Measurements from ENCODE around the gene ZSCAN2.
"Not testable (repeated sequence)": the region's sequence is repeated elsewhere in the genome, so short reads cannot be mapped to it uniquely, and the experiment has no call there.

Gene ZSCAN2

DNA sequence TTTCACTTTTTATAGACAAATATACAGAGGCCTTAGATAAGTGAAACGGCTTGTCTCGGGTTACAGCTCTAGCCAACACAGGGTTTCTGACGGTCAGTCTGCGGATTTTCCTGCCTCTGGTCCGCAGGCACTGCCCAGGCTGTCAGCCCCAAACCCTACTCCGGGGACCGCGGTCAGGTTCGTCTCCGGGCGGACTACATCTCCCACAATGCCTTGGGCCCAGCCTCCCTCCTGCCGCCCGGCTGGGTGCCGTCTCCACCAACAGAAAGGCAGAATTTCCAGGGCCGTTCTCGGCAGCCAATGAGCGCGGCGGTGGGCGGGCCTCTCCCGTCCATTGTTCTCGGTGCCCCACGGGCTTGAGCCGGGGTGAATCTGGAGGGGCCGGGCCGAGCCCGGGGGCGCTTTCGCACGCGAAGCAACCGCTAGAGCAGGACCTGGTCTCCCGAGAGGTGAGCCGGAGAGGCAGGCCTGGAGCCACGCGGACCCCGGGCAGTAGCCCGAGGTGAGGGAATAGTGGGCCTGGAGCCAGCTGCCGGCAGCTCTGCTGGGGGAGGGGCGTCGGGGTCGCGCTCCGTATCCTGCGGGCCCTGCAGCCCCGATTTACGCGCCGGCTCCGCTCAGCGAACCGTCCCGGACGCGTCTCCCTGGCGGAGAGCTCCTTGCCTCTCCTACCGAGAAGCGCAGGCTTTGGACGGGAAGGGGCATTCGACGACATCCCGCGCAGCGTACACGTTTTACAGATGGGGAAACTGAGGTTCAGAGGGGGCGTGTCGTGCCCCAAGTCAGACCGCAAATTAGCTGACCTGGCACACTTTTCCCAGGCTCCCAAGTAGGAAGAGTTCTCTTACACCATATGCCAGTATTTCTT, at the start of gene ZSCAN2:
TSS of gene ZSCAN2 (plus strand) at position 323 of the 868 bp plus-strand sequence. CDS start 2,919 bp downstream, outside the sequence.
- peak; percentile 80 for DNase-seq (ENCODE audit: low read depth, low spot score)

DNA sequence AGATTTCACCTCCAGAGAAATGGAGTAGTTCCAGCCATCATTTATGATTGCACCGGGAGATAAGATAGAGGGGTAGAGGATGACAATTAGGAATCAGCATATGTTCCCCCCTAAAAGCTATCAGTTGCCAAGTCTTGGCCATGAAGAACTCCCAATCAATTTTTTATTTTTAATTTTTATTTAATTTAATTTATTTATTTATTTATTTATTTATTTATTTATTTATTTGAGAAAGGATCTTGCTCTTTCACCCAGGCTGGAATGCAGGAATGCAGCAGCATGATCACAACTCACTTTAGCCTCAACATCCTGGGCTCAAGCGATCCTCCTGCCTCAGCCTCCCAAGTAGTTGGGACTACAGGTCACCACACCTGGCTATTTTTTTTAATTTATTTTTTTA, 49.2 kb upstream of the ZSCAN2 start:
- not testable (repeated sequence) for DNase-seq (ENCODE audit: low read depth, low spot score)

DNA sequence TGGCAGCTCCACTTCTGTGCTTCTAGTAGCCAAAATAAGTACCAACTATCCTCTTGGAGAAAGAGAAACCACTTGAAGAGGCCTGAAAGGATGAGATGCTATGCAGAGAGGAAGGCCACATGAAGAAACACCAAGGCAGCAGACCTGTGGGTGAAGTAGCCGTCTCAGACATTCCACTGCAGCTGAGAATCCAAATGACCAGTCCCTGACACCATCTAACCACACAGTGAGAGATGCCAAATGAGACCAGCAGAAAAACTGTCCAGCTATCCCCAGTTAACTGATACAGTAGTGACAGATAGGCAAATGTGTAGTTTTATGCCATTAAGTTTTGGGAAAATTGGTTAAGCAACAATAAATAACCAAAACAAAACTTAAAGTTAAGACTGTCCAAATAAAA, 47.9 kb upstream of the ZSCAN2 start:
- DNase-seq (ENCODE audit: low read depth, low spot score), result no peak

DNA sequence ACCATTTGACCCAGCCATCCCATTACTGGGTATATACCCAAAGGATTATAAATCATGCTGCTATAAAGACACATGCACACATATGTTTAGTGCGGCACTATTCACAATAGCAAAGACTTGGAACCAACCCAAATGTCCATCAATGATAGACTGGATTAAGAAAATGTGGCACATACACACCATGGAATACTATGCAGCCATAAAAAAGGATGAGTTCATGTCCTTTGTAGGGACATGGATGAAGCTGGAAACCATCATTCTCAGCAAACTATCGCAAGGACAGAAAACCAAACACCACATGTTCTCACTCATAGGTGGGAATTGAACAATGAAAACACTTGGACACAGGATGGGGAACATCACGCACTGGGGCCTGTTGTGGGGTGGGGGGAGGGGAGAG, 44.1 kb upstream of the ZSCAN2 start:
- DNase-seq (ENCODE audit: low read depth, low spot score), result not testable (repeated sequence)

DNA sequence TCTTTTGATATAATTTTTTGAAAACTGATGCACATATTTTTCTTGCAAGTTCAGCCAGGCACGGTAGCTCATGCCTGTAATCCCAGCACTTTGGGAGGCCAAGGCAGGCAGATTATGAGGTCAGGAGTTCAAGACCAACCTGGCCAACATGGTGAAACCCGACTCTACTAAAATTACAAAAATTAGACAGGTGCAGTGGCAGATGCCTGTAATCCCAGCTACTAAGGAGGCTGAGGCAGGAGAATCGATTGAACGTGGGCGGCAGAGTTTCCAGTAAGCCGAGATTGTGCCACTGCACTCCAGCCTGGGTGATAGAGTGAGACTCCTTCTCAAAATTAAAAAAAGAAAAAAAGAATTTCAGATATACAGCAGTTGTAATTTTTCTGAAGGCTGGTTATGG, 32.8 kb upstream of the ZSCAN2 start:
- not testable (repeated sequence) for DNase-seq (ENCODE audit: low read depth, low spot score)

DNA sequence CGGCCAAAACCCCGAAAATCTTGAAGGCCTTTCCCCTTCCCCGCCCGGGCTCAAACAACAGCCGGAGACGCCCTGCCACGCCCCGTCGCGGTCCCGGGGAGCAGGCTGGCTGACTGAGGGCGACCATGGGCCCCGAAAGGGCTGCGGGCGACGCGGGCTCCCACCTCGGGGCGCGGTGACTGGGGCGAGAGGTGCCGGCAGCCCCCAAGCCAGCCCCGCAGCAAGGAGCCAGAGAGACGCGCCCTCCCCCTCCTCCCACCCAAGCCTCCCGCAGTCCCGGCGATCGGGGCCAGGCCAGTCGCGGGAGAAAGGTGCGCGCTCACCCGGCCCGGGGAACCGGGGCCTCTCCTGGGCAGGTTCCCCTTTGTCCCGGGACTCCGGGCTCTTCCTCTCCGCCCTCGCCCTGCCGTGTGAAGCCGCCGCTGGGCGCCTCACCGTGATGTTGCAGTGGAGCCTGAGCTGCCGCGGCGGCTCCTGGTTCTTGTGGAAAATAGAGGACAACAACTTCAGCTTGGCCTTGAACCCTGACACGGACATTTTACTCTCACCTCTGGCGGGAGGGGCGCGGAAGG, 30.6 kb upstream of the ZSCAN2 start:
- DNase-seq (ENCODE audit: low read depth, low spot score), result no peak

DNA sequence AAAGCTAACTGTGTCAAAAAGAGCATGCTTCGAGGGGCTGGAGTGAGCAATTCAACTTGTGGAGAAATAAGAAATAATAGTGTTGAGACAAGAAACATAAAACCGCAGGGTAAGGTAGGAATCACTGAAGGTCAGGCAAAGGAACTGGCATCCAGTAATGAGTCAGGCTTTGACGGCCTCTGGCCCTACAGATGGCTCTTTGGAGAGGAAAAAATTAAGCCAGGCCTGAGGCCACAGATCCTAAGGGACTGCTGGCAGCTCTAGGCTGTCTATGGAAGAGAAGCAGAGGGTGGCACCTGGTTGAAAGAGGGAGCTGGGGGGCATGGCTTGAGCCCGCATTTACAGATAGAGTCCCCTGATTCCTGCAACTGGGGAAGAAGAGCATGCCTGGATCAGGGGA, 28.6 kb upstream of the ZSCAN2 start:
- DNase-seq (ENCODE audit: low read depth, low spot score), result no peak

DNA sequence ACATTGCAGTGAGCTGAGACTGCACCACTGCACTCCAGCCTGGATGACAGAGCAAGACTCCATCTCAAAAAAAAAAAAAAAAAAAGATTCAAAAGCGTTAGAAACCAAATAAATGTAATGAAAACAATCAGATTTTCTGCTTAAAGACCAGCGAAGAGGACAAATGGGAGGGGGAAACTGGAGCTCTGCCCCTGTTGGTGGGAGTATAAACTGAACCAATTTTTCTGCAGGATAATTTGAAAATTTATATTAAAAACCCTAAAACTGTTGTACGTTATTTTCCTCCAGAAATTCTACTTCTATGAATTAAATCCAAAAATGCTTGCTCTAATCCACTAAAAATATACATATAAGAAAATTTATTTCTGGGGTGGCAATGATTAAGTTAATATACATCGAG, 25.3 kb upstream of the ZSCAN2 start:
- no peak for DNase-seq (ENCODE audit: low read depth, low spot score)

DNA sequence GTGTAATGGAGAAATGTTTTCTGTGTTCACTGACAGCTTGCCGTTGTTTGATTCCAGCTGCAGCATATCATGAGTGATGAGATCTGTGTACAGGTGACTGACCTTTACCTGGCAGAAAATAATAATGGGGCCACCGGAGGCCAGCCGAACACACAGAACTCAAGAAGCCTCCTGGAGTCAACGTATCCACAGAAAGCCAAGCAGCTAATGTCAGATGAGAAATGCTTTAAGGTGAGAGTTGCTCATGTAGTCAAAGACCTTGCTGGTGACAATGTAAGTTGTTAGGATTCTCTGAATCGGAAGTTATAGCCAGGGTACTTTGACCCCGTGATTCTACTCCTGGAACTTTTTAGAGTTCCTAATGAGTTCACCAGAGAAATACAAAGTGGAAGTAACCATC, 22.9 kb upstream of the ZSCAN2 start:
- DNase-seq (ENCODE audit: low read depth, low spot score), result not testable (repeated sequence)

GRCh38 chr15:84579261-84579721, 21.5 kb upstream of the ZSCAN2 start:
- not testable (repeated sequence) for DNase-seq (ENCODE audit: low read depth, low spot score)

GRCh38 chr15:84581676-84582428, 19.0 kb upstream of the ZSCAN2 start:
- not testable (repeated sequence) for DNase-seq (ENCODE audit: low read depth, low spot score)

DNA sequence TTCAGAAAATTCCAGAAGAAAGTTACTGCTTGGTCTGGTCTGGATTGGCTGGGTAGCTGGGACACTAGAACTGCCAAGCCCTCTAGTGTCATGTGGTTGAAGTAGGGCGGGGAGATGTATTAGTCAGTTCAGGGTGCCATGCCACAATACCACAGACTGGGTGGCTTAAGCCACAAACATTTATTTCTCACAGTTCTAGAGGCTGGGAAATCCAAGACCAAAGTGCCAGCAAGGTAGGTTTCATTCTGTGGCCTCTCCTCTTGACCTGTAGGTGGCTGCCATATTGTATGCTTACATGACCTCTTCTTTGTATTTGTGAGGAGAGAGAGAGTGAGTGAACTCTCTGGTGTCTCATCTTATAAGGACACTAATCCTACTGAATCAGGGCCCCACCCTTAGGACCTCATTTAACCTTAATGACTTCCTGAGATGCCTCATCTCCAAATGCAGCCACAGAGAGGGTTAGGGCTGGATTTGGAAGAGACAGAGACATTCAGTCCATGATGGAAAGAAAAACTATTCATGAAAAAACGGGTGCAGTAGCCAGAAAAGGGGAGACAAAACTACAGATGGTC, 18.1 kb upstream of the ZSCAN2 start:
- no peak for DNase-seq (ENCODE audit: low read depth, low spot score)

DNA sequence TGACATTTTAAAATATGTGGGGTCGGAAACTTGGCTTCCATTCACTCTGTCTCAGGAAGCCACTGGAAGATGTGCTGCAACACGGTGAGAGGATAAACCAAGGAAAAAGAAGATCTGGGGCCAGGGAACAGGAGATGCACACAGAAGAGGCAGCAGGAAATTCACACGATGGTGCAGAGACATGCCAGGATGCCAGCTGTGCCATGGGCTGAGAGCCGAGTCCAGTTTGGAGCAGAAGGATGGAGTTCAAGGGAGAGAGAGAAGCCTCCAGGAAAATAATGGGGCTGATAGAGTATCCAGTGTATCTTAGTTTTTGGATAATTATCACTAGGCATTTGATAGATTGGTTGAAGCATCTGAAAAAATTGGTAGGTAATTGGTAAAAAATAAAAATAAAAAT, 16.9 kb upstream of the ZSCAN2 start:
- DNase-seq (ENCODE audit: low read depth, low spot score), result not testable (repeated sequence)

DNA sequence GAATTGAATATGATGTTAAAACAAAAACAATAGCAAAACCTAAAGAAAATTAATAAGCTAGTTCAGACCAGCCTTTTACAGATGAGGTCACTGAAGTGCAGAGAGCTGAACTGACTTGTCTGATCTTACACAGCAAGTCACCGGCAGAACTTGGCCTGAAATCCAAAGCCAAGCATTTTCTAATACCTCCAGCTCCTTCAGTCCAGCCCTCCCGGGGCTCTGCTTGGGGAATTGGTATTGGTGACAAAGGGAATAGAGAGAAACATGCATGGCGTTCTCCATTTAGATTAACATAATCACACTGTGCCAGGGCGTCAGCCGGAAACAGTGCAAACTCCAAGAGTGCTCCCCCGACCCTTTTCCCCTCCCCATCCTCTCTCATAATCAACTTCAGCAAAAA, 14.1 kb upstream of the ZSCAN2 start:
- DNase-seq (ENCODE audit: low read depth, low spot score), result no peak

GRCh38 chr15:84588053-84588874, 12.5 kb upstream of the ZSCAN2 start:
- DNase-seq (ENCODE audit: low read depth, low spot score), result no peak

DNA sequence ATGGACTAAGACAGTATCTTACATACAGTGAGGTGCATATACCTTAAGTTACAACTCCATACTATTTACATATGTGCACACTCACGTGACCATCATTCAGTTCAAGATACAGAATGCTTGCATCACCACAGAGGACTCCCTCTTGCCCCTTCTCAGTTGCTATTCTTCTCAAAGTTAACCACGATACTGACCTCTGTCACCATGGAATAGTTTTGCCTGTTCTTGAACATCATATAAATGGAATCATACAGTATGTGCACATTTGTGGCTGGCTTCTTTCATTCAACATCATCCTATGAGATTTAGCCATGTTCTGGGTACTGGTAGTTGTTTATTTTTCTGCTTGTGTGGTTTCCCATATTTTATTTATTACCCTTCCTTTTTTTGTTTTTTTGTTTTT, 10.4 kb upstream of the ZSCAN2 start:
- DNase-seq (ENCODE audit: low read depth, low spot score), result no peak

- DNase-seq (ENCODE audit: low read depth, low spot score), result no peak
Observed at GRCh38 chr15:84591815-84592214, 9.0 kb upstream of the ZSCAN2 start.

GRCh38 chr15:84594617-84595290, 6.1 kb upstream of the ZSCAN2 start:
- DNase-seq (ENCODE audit: low read depth, low spot score), result no peak

- DNase-seq (ENCODE audit: low read depth, low spot score), result no peak
Observed at GRCh38 chr15:84595660-84596059, 5.1 kb upstream of the ZSCAN2 start.

- DNase-seq (ENCODE audit: low read depth, low spot score), result no peak
Observed at GRCh38 chr15:84597296-84597695, 3.5 kb upstream of the ZSCAN2 start.

DNA sequence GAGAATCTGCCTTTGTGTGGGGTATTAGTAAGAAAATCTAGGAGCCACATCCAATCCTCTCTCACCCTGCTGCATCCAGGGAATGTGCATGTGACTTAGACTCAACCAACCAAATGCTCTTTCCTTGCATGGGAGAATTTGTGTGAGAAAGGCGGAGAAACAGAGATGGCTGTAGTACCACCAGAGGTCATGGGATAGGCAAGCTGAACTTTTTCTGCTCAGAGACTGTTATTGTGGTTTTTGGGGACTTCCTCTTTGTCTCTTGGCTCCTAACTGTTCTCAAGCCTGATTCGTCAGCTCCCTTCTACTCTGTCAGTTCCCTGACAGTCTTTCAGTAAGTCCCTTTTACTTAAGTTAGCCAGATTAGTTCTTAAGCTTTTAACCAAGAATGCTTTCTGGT, 2.6 kb upstream of the ZSCAN2 start:
- no peak for DNase-seq (ENCODE audit: low read depth, low spot score)
